HG03521 (cell line): ENCODE data around the gene MARCHF9.

Experiments
- ATAC-seq: cut with Tn5 transposase; IDR thresholded peaks from one replicate; pipeline ENCODE4 v1.9.1; 2021; ENCODE audit warnings: mild to moderate bottlenecking, moderate library complexity; ENCODE audit not compliant: unreplicated experiment

The MARCHF9 gene

GRCh38 chr12:57724003-57724935, 30.6 kb upstream of the MARCHF9 start:
- ATAC-seq, result no peak

GRCh38 chr12:57724936-57725740, 29.8 kb upstream of the MARCHF9 start:
- no peak for ATAC-seq

GRCh38 chr12:57725851-57726150, 29.1 kb upstream of the MARCHF9 start:
- ATAC-seq, result no peak

- ATAC-seq, result no peak
Measured at GRCh38 chr12:57726151-57726883, 28.6 kb upstream of the MARCHF9 start.

GRCh38 chr12:57726884-57727757, 27.8 kb upstream of the MARCHF9 start:
- no peak for ATAC-seq

- ATAC-seq, result no peak
Measured at GRCh38 chr12:57727758-57728395, 27.0 kb upstream of the MARCHF9 start.

- ATAC-seq, result no peak
Measured at GRCh38 chr12:57729321-57729844, 25.5 kb upstream of the MARCHF9 start.

- ATAC-seq, result no peak
Measured at GRCh38 chr12:57730336-57731067, 24.4 kb upstream of the MARCHF9 start.

GRCh38 chr12:57731411-57732080, 23.4 kb upstream of the MARCHF9 start:
- no peak for ATAC-seq

GRCh38 chr12:57732270-57732669, 22.6 kb upstream of the MARCHF9 start:
- ATAC-seq, result no peak

GRCh38 chr12:57732726-57733593, 21.9 kb upstream of the MARCHF9 start:
- ATAC-seq, result no peak

GRCh38 chr12:57733928-57734327, 21.0 kb upstream of the MARCHF9 start:
- no peak for ATAC-seq

GRCh38 chr12:57734591-57734990, 20.3 kb upstream of the MARCHF9 start:
- no peak for ATAC-seq

GRCh38 chr12:57735198-57735855, 19.6 kb upstream of the MARCHF9 start:
- no peak for ATAC-seq

GRCh38 chr12:57735952-57736740, 18.8 kb upstream of the MARCHF9 start:
- ATAC-seq, result no peak
